Measurements from ENCODE around the gene ST7.
"Not testable (repeated sequence)": the region's sequence is repeated elsewhere in the genome, so short reads cannot be mapped to it uniquely, and the experiment has no call there.

The ST7 gene

GRCh38 chr7:116929914-116930913 lies 23.1 kb upstream of the ST7 start:
- H3K4me1 ChIP-seq (ENCODE audit: control insufficient read depth, insufficient read depth, low read length): no peaks in the 10 kb centered on the region
- H3K4me3 ChIP-seq (ENCODE audit: low read length): no peak overlapping the region
- no peaks in the 10 kb centered on the region for H3K36me3 ChIP-seq (ENCODE audit: control insufficient read depth, insufficient read depth, low read length)
- no peaks in the 10 kb centered on the region for H3K27me3 ChIP-seq (ENCODE audit: control insufficient read depth, insufficient read depth, low read length)
- H3K9me3 ChIP-seq (ENCODE audit: control insufficient read depth, insufficient read depth, low read length): no peaks in the 10 kb centered on the region
- no peak overlapping the region for H3K27ac ChIP-seq (ENCODE audit: low read length)
- peak; percentile 80 for DNase-seq (ENCODE audit: low read depth, low spot score)
- no CpG with 5 or more reads among the region's 25 CpGs for whole genome bisulfite sequencing (ENCODE audit: insufficient coverage, insufficient read length)

GRCh38 chr7:116932566-116932965 lies 20.7 kb upstream of the ST7 start:
- H3K9me3 ChIP-seq (ENCODE audit: control insufficient read depth, insufficient read depth, low read length): no peaks in the 10 kb centered on the region
- H3K36me3 ChIP-seq (ENCODE audit: control insufficient read depth, insufficient read depth, low read length): no peaks in the 10 kb centered on the region
- no peaks in the 10 kb centered on the region for H3K4me1 ChIP-seq (ENCODE audit: control insufficient read depth, insufficient read depth, low read length)
- H3K4me3 ChIP-seq (ENCODE audit: low read length): no peak overlapping the region
- WGBS (ENCODE audit: insufficient coverage, insufficient read length): no CpG with 5 or more reads among the region's 7 CpGs
- H3K27ac ChIP-seq (ENCODE audit: low read length): no peak overlapping the region
- H3K27me3 ChIP-seq (ENCODE audit: control insufficient read depth, insufficient read depth, low read length): no peaks in the 10 kb centered on the region
- no peak for DNase-seq (ENCODE audit: low read depth, low spot score)

- H3K9me3 ChIP-seq (ENCODE audit: control insufficient read depth, insufficient read depth, low read length): no peaks in the 10 kb centered on the region
- no peaks in the 10 kb centered on the region for H3K4me1 ChIP-seq (ENCODE audit: control insufficient read depth, insufficient read depth, low read length)
- H3K27me3 ChIP-seq (ENCODE audit: control insufficient read depth, insufficient read depth, low read length): no peaks in the 10 kb centered on the region
- H3K36me3 ChIP-seq (ENCODE audit: control insufficient read depth, insufficient read depth, low read length): no peaks in the 10 kb centered on the region
- DNase-seq (ENCODE audit: low read depth, low spot score): no peak
- WGBS (ENCODE audit: insufficient coverage, insufficient read length): no CpG with 5 or more reads among the region's 3 CpGs
- no peak overlapping the region for H3K4me3 ChIP-seq (ENCODE audit: low read length)
- H3K27ac ChIP-seq (ENCODE audit: low read length): no peak overlapping the region
Observed at GRCh38 chr7:116933465-116933864, 19.8 kb upstream of the ST7 start.

- Histone ChIP-seq H3K27me3 (ENCODE audit: control insufficient read depth, insufficient read depth, low read length) (no peaks in the 10 kb centered on the region), H3K4me1 (ENCODE audit: control insufficient read depth, insufficient read depth, low read length) (no peaks in the 10 kb centered on the region), H3K36me3 (ENCODE audit: control insufficient read depth, insufficient read depth, low read length) (no peaks in the 10 kb centered on the region), H3K27ac (ENCODE audit: low read length) (no peak overlapping the region), H3K4me3 (ENCODE audit: low read length) (no peak overlapping the region), H3K9me3 (ENCODE audit: control insufficient read depth, insufficient read depth, low read length) (no peaks in the 10 kb centered on the region)
- no CpG with 5 or more reads among the region's 2 CpGs for WGBS (ENCODE audit: insufficient coverage, insufficient read length)
- DNase-seq (ENCODE audit: low read depth, low spot score): no peak
Observed at GRCh38 chr7:116934580-116934979, 18.7 kb upstream of the ST7 start.

DNA sequence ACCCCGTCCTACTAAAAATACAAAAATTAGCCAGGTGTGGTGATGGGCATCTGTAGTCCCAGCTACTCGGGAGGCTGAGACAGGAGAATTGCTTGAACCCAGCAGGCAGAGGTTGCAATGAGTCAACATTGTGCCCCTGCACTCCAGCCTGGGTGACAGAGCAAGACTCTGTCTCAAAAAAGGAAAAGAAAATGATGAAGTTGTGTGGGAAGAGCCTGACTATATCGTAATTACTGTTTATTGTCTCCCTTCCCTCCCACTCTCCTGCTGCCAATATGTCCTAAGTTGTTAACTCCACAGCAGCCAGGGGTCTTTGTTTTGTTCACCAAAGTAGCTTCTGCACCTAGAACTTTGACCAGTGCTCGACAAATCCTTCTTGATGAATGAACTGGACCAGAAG lies 16.5 kb upstream of the ST7 start:
- WGBS (ENCODE audit: insufficient coverage, insufficient read length): no CpG with 5 or more reads among the region's 4 CpGs
- not testable (repeated sequence) for H3K27me3 ChIP-seq (ENCODE audit: control insufficient read depth, insufficient read depth, low read length); H3K4me1 ChIP-seq (ENCODE audit: control insufficient read depth, insufficient read depth, low read length); H3K36me3 ChIP-seq (ENCODE audit: control insufficient read depth, insufficient read depth, low read length); DNase-seq (ENCODE audit: low read depth, low spot score); H3K9me3 ChIP-seq (ENCODE audit: control insufficient read depth, insufficient read depth, low read length); H3K27ac ChIP-seq (ENCODE audit: low read length); H3K4me3 ChIP-seq (ENCODE audit: low read length)

GRCh38 chr7:116938678-116939077 lies 14.6 kb upstream of the ST7 start:
- WGBS (ENCODE audit: insufficient coverage, insufficient read length): no CpG with 5 or more reads among the region's 2 CpGs

GRCh38 chr7:116940689-116941370 lies 12.5 kb upstream of the ST7 start:
- no CpG with 5 or more reads among the region's 8 CpGs for WGBS (ENCODE audit: insufficient coverage, insufficient read length)
- no peaks in the 10 kb centered on the region for H3K36me3 ChIP-seq (ENCODE audit: control insufficient read depth, insufficient read depth, low read length)
- H3K9me3 ChIP-seq (ENCODE audit: control insufficient read depth, insufficient read depth, low read length): no peaks in the 10 kb centered on the region
- no peak overlapping the region for H3K27ac ChIP-seq (ENCODE audit: low read length)
- H3K4me1 ChIP-seq (ENCODE audit: control insufficient read depth, insufficient read depth, low read length): peaks cover 1% of the 10 kb centered on the region; the same call in 1 of the 2 replicates
- no peak for DNase-seq (ENCODE audit: low read depth, low spot score)
- H3K27me3 ChIP-seq (ENCODE audit: control insufficient read depth, insufficient read depth, low read length): no peaks in the 10 kb centered on the region
- no peak overlapping the region for H3K4me3 ChIP-seq (ENCODE audit: low read length)

More at GRCh38 chr7:116938678-116939077, 14.6 kb upstream of the ST7 start:
- no peaks in the 10 kb centered on the region for H3K9me3 ChIP-seq (ENCODE audit: control insufficient read depth, insufficient read depth, low read length)
- H3K27me3 ChIP-seq (ENCODE audit: control insufficient read depth, insufficient read depth, low read length): no peaks in the 10 kb centered on the region
- no peak overlapping the region for H3K27ac ChIP-seq (ENCODE audit: low read length)
- peaks cover 1% of the 10 kb centered on the region; the same call in 1 of the 2 replicates for H3K4me1 ChIP-seq (ENCODE audit: control insufficient read depth, insufficient read depth, low read length)
- H3K36me3 ChIP-seq (ENCODE audit: control insufficient read depth, insufficient read depth, low read length): no peaks in the 10 kb centered on the region
- no peak for DNase-seq (ENCODE audit: low read depth, low spot score)
- no peak overlapping the region for H3K4me3 ChIP-seq (ENCODE audit: low read length)

DNA sequence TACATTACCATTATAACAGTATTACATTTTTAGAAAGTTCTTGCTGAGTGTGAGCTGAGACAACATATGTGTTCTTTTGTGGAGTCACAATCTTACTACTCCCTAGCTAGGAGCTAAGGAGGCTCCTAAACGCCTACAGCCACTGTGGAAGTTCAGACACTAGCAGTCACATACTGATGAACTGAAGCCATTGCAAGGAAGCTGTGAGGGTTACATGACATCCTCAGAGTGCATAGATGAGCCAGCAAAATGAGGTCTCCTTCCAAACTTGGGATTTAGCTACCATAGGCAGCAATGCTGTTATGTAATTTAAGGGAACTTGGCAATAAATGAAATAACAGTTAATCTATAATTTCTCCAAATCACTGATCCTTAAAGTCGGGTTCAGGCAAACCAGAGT lies 10.8 kb upstream of the ST7 start:
- H3K36me3 ChIP-seq (ENCODE audit: control insufficient read depth, insufficient read depth, low read length): no peaks in the 10 kb centered on the region
- H3K4me1 ChIP-seq (ENCODE audit: control insufficient read depth, insufficient read depth, low read length): peaks cover 1% of the 10 kb centered on the region; the same call in 1 of the 2 replicates
- DNase-seq (ENCODE audit: low read depth, low spot score): no peak
- no peak overlapping the region for H3K4me3 ChIP-seq (ENCODE audit: low read length)
- no peaks in the 10 kb centered on the region for H3K27me3 ChIP-seq (ENCODE audit: control insufficient read depth, insufficient read depth, low read length)
- H3K27ac ChIP-seq (ENCODE audit: low read length): no peak overlapping the region
- no peaks in the 10 kb centered on the region for H3K9me3 ChIP-seq (ENCODE audit: control insufficient read depth, insufficient read depth, low read length)
- WGBS (ENCODE audit: insufficient coverage, insufficient read length): no CpG with 5 or more reads among the region's 2 CpGs

- H3K36me3 ChIP-seq (ENCODE audit: control insufficient read depth, insufficient read depth, low read length): no peaks in the 10 kb centered on the region
- no CpG with 5 or more reads among the region's 3 CpGs for WGBS (ENCODE audit: insufficient coverage, insufficient read length)
- no peak overlapping the region for H3K4me3 ChIP-seq (ENCODE audit: low read length)
- H3K4me1 ChIP-seq (ENCODE audit: control insufficient read depth, insufficient read depth, low read length): no peaks in the 10 kb centered on the region
- no peaks in the 10 kb centered on the region for H3K9me3 ChIP-seq (ENCODE audit: control insufficient read depth, insufficient read depth, low read length)
- no peak for DNase-seq (ENCODE audit: low read depth, low spot score)
- H3K27ac ChIP-seq (ENCODE audit: low read length): no peak overlapping the region
- H3K27me3 ChIP-seq (ENCODE audit: control insufficient read depth, insufficient read depth, low read length): no peaks in the 10 kb centered on the region
Observed at GRCh38 chr7:116948934-116949333, 4.4 kb upstream of the ST7 start.

- DNase-seq (ENCODE audit: low read depth, low spot score): no peak
- H3K36me3 ChIP-seq (ENCODE audit: control insufficient read depth, insufficient read depth, low read length): no peaks in the 10 kb centered on the region
- no peaks in the 10 kb centered on the region for H3K9me3 ChIP-seq (ENCODE audit: control insufficient read depth, insufficient read depth, low read length)
- no peak overlapping the region for H3K4me3 ChIP-seq (ENCODE audit: low read length)
- H3K27me3 ChIP-seq (ENCODE audit: control insufficient read depth, insufficient read depth, low read length): no peaks in the 10 kb centered on the region
- WGBS (ENCODE audit: insufficient coverage, insufficient read length): no CpG with 5 or more reads among the region's 9 CpGs
- H3K4me1 ChIP-seq (ENCODE audit: control insufficient read depth, insufficient read depth, low read length): no peaks in the 10 kb centered on the region
- no peak overlapping the region for H3K27ac ChIP-seq (ENCODE audit: low read length)
Observed at GRCh38 chr7:116949941-116950801, 3.1 kb upstream of the ST7 start.

Data from iPS DF 6.9 (cell line).